Duodenal mucosa (tissue), 2 donors: Measurements from ENCODE around the gene TLE5.

ENCODE experiments used
- H3K27ac ChIP-seq: one replicate; pipeline ENCODE4 v1.7.0; 2013; ENCODE audit warnings: low read depth, low read length
- H3K27me3 ChIP-seq, 2 donors: one replicate each; pipeline ENCODE4 v1.7.0; 2013; ENCODE audit warnings: low read length in 2 of 2, control low read depth in 1 of 2; ENCODE audit not compliant: insufficient read depth in 2 of 2, control insufficient read depth in 1 of 2
- H3K36me3 ChIP-seq, 2 donors: one replicate each; pipeline ENCODE4 v1.7.0; 2013; ENCODE audit warnings: low read length in 2 of 2, control low read depth in 1 of 2; ENCODE audit not compliant: insufficient read depth in 2 of 2, control insufficient read depth in 1 of 2
- H3K4me1 ChIP-seq, 2 donors: one replicate each; pipeline ENCODE4 v1.7.0; 2013; ENCODE audit warnings: low read length in 2 of 2, control low read depth in 1 of 2; ENCODE audit not compliant: insufficient read depth in 2 of 2, control insufficient read depth in 1 of 2
- H3K4me3 ChIP-seq, 2 donors: one replicate each; pipeline ENCODE4 v1.7.0; 2013; ENCODE audit warnings: low read length in 2 of 2, low read depth in 1 of 2
- H3K9ac ChIP-seq, 2 donors: one replicate each; pipeline ENCODE4 v1.7.0; 2013; ENCODE audit warnings: low read length in 2 of 2, low read depth in 1 of 2
- H3K9me3 ChIP-seq, 2 donors: one replicate each; pipeline ENCODE4 v1.7.0; 2013; ENCODE audit warnings: low read length in 2 of 2, control low read depth in 1 of 2; ENCODE audit not compliant: control insufficient read depth in 1 of 2

The TLE5 gene, protein sequence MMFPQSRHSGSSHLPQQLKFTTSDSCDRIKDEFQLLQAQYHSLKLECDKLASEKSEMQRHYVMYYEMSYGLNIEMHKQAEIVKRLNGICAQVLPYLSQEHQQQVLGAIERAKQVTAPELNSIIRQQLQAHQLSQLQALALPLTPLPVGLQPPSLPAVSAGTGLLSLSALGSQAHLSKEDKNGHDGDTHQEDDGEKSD

DNA sequence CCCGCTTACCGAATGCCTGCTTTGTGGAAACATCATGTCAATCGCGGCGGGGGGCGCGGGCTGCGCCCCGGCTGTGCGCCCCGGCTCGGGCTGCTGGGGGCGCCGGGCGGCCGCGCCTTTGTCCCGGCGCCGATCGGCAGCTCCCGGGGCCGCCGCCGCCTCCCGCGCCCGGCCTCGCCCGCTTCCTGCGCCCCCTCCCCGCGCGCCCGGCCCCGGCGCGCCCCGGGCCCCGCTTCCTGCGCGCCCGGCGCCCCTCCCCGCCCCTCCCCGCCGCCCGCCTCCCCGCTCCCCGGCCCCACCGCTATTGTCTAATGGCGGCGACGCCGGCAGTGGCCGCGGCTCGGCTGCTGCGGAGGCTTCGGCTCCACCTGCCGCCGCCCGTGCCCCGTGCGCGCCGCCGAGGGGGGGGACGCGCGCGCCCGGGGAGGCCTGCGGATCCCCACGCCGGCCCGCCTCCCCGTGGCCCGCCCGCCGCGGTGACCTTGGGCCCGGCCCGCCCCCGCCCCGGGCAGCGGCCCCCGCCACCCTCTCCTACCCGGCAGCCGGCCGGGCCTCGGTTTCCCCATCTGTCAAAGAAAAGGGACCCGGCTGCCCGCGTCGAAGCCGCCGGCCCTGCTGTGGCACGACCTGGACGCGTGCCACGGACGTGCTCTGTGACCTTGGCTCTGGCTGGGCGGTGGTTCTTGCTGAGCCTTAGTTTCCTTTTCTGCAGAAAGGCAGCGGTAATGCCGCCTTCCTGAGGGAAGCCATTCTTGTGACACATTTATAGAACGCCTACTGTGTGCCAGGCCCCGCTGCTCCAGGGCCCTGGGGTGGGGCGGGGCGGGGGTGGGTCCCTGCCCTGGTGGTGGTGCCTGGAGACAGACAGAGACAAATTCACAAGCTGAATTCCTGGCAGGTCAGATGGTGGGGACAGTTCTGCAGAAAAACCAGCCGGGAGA lies at the start of gene TLE5:
Gene TLE5 (minus strand): TSS at position 331 of the 941 bp plus-strand sequence. CDS start 295 bp downstream, at position 36.
- Histone ChIP-seq H3K36me3 (peaks cover 12 to 21% of the 10 kb centered on the region in 2 donors), H3K27me3 (no peaks in the 10 kb centered on the region), H3K4me1 (peaks cover 9 to 21% of the 10 kb centered on the region in 2 donors), H3K4me3 (peak within 1 kb of the TSS; percentile 69 to 79), H3K9ac (peak within 1 kb of the TSS; percentile 74 to 81), H3K9me3 (no peaks in the 10 kb centered on the region), H3K27ac (peak within 1 kb of the TSS; percentile 75)

DNA sequence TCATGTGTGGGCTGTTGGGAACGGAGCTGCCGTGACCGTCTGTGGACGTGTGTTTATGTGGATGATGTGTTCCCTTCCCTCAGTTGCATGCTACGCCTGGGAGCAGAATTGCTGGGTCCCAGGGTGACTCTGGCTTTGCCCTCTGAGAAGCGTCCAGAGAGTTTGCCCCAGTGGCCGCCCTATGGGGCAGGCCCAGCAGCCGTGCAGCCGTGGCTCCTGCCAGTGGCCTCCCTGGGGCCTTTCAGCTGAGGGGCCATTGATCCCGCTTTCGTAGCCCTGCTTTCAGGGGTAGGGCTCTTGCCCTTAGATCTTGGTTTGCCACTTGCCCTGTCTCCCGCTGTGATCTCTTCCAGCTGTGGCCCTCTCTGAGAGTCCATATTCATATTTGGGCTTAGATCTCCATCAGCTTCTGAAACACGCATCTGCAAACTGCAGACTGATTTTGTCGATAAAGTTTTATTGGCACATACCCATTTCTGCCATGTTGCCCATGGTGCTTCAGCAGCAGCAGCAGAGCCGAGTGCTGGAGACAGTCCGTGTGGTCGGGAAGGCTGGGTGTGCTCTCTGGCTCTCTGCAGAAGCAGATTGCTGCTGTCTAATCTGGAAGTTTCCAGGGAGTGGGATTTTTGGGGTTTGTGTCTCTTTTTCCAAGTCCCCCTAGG lies 49.4 kb upstream of the TLE5 start:
- peaks cover 8 to 70% of the 10 kb centered on the region in 2 donors for H3K36me3 ChIP-seq
- H3K27ac ChIP-seq: no peak overlapping the region
- peaks cover 12 to 22% of the 10 kb centered on the region in 2 donors for H3K4me1 ChIP-seq
- no peaks in the 10 kb centered on the region for H3K9me3 ChIP-seq
- no peak overlapping the region for H3K9ac ChIP-seq
- no peaks in the 10 kb centered on the region for H3K27me3 ChIP-seq
- no peak overlapping the region for H3K4me3 ChIP-seq

DNA sequence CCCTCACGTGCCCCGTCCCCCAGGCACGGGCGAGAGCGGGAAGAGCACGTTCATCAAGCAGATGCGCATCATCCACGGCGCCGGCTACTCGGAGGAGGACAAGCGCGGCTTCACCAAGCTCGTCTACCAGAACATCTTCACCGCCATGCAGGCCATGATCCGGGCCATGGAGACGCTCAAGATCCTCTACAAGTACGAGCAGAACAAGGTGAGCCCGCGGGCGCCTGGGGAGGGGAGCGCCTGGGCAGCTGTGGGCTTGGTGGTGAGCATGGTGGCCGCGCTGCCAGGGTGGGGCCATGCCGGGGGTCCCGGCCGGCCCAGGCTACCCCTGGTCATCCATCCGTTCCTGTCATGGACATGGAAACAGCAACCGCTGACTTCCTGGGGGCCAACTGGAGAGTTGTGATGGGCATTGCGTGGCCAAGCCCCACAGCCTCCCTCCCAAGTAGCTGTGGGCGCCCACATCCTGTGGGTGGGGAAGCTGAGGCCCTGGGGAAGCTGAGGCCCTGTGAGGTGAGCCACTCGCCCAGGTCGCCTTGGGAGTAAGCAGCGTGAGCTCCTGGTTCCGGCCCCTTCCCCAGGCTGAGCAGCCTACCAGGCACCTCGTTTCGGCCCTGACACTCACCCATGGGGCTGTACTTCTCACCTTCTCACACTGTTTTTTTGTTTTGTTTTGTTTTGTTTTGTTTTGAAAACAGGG lies 48.0 kb upstream of the TLE5 start:
- H3K36me3 ChIP-seq: peaks cover 8 to 63% of the 10 kb centered on the region in 2 donors
- no peak overlapping the region for H3K4me3 ChIP-seq
- no peak overlapping the region for H3K27ac ChIP-seq
- peaks cover 26 to 36% of the 10 kb centered on the region in 2 donors for H3K4me1 ChIP-seq
- H3K9ac ChIP-seq: no peak overlapping the region
- H3K27me3 ChIP-seq: no peaks in the 10 kb centered on the region
- H3K9me3 ChIP-seq: no peaks in the 10 kb centered on the region

DNA sequence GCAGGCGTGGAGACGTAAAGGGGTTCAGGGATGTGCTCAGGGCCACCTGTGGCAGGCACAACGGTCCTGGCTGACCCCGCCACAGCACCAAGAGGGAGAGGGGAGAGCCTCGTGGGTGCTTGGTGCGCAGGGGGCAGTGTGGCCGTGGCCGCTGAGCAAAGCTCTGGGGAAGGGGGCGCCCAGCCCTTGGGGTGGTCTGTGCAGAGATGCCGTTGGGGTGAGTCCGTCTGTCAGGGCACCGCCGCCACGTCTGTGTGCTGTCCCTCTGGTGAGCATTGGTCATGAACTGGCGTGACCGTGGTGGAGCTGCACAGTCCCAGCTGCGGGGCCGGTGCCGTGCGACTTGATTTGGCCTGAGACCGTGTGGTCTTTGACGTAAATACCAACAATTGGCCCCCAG lies 47.2 kb upstream of the TLE5 start:
- H3K9ac ChIP-seq: no peak overlapping the region
- H3K27ac ChIP-seq: no peak overlapping the region
- peaks cover 8 to 55% of the 10 kb centered on the region in 2 donors for H3K36me3 ChIP-seq
- no peaks in the 10 kb centered on the region for H3K9me3 ChIP-seq
- H3K27me3 ChIP-seq: no peaks in the 10 kb centered on the region
- peaks cover 29 to 43% of the 10 kb centered on the region in 2 donors for H3K4me1 ChIP-seq
- H3K4me3 ChIP-seq: no peak overlapping the region

DNA sequence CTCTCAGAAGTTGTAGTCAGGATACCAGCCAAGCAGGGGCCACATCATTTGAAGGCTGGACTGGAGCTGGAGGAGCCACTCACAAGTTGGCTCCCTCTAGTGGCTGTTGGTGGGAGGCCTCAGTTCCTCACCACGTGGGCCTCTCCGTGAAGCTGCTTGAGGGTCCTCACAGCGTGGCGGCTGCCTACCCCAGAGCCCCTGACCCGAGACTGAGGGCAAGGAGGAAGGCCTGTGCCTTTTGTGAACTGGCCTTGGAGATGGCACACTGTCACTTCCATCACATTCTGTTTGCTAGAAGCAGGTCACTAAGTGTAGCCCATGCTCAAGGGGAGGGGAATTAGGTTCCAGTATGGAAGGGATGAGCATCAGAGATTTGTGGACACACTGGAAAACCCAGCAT lies 46.5 kb upstream of the TLE5 start:
- H3K4me1 ChIP-seq: peaks cover 34 to 50% of the 10 kb centered on the region in 2 donors
- H3K9me3 ChIP-seq: no peaks in the 10 kb centered on the region
- peaks cover 5 to 48% of the 10 kb centered on the region in 2 donors for H3K36me3 ChIP-seq
- H3K4me3 ChIP-seq: no peak overlapping the region
- H3K27ac ChIP-seq: no peak overlapping the region
- H3K27me3 ChIP-seq: no peaks in the 10 kb centered on the region
- H3K9ac ChIP-seq: no peak overlapping the region

DNA sequence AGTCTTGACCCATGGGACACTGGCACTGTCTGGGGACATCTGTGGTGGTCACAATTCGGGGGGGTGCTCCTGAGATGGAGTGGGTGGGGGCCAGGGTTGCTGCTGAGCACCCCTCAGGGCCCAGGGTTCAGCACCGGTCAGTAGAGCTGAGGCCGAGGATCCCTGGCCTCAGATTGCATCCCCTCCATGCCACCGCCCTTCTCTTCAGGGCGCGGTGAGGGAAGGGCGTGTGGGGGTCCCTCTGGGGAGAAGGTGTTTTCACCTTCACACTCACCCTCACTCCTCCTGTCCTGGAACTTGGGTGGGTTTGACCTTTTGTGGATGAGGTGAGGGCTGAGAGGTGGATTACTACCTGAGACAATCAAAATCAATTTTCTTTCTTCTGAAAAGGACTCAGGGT lies 45.4 kb upstream of the TLE5 start:
- peaks cover 5 to 36% of the 10 kb centered on the region in 2 donors for H3K36me3 ChIP-seq
- no peaks in the 10 kb centered on the region for H3K27me3 ChIP-seq
- H3K27ac ChIP-seq: peak overlapping the region; percentile 55
- H3K4me1 ChIP-seq: peaks cover 36 to 58% of the 10 kb centered on the region in 2 donors
- H3K9ac ChIP-seq: peak overlapping the region; percentile 28 to 57
- no peaks in the 10 kb centered on the region for H3K9me3 ChIP-seq
- peak overlapping the region in 1 of 2 donors; percentile 22 for H3K4me3 ChIP-seq

DNA sequence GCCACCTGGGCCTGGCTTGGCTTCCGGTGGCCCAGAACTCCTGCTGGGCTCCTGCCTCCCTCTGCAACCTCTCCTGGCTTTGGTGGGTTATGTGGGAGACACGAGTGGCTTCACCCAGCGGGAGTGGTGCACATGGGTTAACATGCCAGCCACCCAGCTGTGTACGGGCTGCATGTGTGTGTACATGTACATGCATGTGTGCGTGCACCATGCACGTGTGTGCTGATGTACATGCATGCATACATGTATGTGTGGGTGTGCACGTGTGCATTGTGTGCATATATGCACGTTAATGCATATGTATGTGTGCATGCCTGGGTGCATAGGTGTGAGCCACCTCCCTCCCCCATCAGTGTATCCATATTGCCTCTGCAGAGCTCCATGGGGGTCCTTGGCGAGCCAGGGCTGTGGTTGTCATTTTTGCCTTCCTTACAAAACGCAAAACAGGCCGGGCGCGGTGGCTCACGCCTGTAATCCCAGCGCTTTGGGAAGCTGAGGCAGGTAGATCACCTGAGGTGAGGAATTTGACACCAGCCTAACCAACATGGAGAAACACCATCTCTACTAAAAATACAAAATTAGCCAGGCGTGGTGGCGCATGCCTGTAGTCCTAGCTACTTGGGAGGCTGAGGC lies 44.3 kb upstream of the TLE5 start:
- H3K9me3 ChIP-seq: no peaks in the 10 kb centered on the region
- peaks cover 46 to 66% of the 10 kb centered on the region in 2 donors for H3K4me1 ChIP-seq
- H3K36me3 ChIP-seq: peaks cover 5 to 29% of the 10 kb centered on the region in 2 donors
- no peak overlapping the region for H3K27ac ChIP-seq
- peak overlapping the region in 1 of 2 donors; percentile 28 for H3K4me3 ChIP-seq
- no peaks in the 10 kb centered on the region for H3K27me3 ChIP-seq
- H3K9ac ChIP-seq: peak overlapping the region in 1 of 2 donors; percentile 32

DNA sequence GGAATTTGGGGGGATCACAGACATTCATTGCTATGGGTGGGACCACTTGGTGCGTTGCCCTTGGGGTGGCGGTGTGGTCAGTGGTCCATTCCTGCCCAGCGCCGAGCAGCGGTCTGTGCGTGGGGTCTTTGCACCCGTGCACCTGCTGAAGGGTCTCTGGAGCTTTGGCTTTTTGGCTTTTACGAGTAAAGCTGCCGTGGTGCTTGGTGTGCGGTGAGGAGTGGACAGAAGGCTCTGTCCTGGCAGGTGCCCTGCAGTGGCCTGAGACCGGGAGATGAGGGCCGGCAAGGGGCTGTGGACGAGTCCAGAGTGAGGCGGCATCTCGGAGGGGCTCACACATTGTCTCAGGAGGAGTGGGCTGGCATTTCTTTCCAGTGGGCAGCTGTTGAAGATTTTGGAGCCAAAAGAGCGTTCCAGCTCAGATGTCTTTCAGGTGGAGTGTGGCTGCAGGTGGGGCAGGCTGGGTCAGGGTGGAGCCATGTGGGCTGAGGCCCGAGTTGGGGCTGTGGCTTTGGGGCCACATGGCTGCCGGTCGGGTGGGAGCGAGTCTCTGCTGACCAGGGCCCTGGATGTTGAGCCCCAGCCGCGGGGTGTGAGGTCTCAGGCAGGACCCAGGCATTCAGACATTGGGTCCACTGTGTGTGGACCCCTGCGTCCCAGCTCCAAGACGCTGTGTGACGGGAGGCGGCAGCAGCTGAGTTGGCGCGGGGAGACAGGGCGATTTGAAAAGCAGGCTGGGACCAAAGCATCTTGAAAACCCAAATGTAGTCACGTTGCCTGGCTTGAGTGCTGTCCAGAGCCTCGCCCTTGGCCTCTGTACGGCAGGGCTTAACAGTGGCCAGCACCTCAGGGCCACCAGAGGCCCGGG lies 43.6 kb upstream of the TLE5 start:
- Histone ChIP-seq H3K4me3 (no peak overlapping the region), H3K9ac (no peak overlapping the region), H3K4me1 (peaks cover 49 to 71% of the 10 kb centered on the region in 2 donors), H3K27ac (no peak overlapping the region), H3K9me3 (no peaks in the 10 kb centered on the region), H3K27me3 (no peaks in the 10 kb centered on the region), H3K36me3 (peaks cover 0 to 22% of the 10 kb centered on the region in 2 donors)

DNA sequence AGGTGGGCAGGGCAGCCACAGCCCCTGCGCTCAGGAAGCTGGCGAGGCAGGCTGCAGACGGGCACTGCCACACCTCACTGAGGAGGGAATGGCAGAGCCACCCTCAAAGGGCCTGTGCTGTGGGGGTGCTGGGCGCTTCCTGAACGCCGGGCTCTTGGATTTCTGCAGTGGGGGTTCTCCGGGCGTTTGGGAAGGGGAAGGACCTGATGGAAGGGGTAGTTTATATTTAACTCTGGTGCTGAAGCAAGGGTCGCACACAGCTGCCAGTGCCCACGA lies 42.4 kb upstream of the TLE5 start:
- Histone ChIP-seq H3K9me3 (no peaks in the 10 kb centered on the region), H3K27me3 (peaks cover 0 to 5% of the 10 kb centered on the region in 2 donors), H3K27ac (no peak overlapping the region), H3K36me3 (peaks cover 0 to 18% of the 10 kb centered on the region in 2 donors), H3K4me1 (peaks cover 60 to 84% of the 10 kb centered on the region in 2 donors), H3K9ac (peak overlapping the region in 1 of 2 donors; percentile 18), H3K4me3 (no peak overlapping the region)
